GM21717 (cell line): Measurements from ENCODE around the gene ATP6V0D1.
A peak's percentile ranks its signal among the peaks of the same experiment; 100 is the strongest.
"Not testable (repeated sequence)": the region's sequence is repeated elsewhere in the genome, so short reads cannot be mapped to it uniquely, and the experiment has no call there.

Experiments used
- ATAC-seq: cut with Tn5 transposase; IDR thresholded peaks from one replicate; pipeline ENCODE4 v1.9.1; 2021; ENCODE audit warnings: mild to moderate bottlenecking, moderate library complexity; ENCODE audit not compliant: unreplicated experiment

ATP6V0D1 gene

GRCh38 chr16:67480833-67481560 lies at the start of gene ATP6V0D1:
TSS of gene ATP6V0D1 (minus strand) at chr16:67481157. CDS start at chr16:67481086, 71 bp downstream.
- peak; percentile 82 for ATAC-seq

- peak; percentile 36 for ATAC-seq
These were observed 49.3 kb upstream of the ATP6V0D1 start for GRCh38 chr16:67530013-67530939.

- ATAC-seq, result no peak
These were observed 48.6 kb upstream of the ATP6V0D1 start for GRCh38 chr16:67529582-67530012.

- no peak for ATAC-seq
These were observed 48.1 kb upstream of the ATP6V0D1 start for GRCh38 chr16:67528870-67529581.

GRCh38 chr16:67528222-67528869 lies 47.4 kb upstream of the ATP6V0D1 start, which contains the start of gene RIPOR1:
TSS of gene RIPOR1 (plus strand) at chr16:67528829. CDS start at chr16:67538447, 9,618 bp downstream.
- ATAC-seq, result no peak

GRCh38 chr16:67526149-67526791 lies 45.3 kb upstream of the ATP6V0D1 start:
- no peak for ATAC-seq

GRCh38 chr16:67525176-67525860 lies 44.4 kb upstream of the ATP6V0D1 start:
- ATAC-seq, result no peak

- peak; percentile 73 for ATAC-seq
These were observed 40.3 kb upstream of the ATP6V0D1 start for GRCh38 chr16:67521095-67521804.

GRCh38 chr16:67519242-67519641 lies 38.3 kb upstream of the ATP6V0D1 start:
- no peak for ATAC-seq

GRCh38 chr16:67518676-67519075 lies 37.7 kb upstream of the ATP6V0D1 start:
- no peak for ATAC-seq

- no peak for ATAC-seq
These were observed 36.9 kb upstream of the ATP6V0D1 start for GRCh38 chr16:67517661-67518423.

- ATAC-seq, result no peak
These were observed 36.1 kb upstream of the ATP6V0D1 start for GRCh38 chr16:67517155-67517445.

GRCh38 chr16:67516296-67517154 lies 35.6 kb upstream of the ATP6V0D1 start:
- ATAC-seq, result no peak

GRCh38 chr16:67514382-67514828 lies 33.4 kb upstream of the ATP6V0D1 start:
- ATAC-seq, result peak; percentile 44

- not testable (repeated sequence) for ATAC-seq
These were observed 32.9 kb upstream of the ATP6V0D1 start for GRCh38 chr16:67513892-67514291.

- no peak for ATAC-seq
These were observed 28.1 kb upstream of the ATP6V0D1 start for GRCh38 chr16:67509016-67509415.

- no peak for ATAC-seq
These were observed 25.5 kb upstream of the ATP6V0D1 start for GRCh38 chr16:67506468-67506867.
